HG03108 (cell line): ENCODE results near the gene FOXP1.

Source experiments
- ATAC-seq: cut with Tn5 transposase; IDR thresholded peaks from one replicate; pipeline ENCODE4 v1.9.1; 2021; ENCODE audit warnings: moderate library complexity; ENCODE audit not compliant: unreplicated experiment

Gene FOXP1

DNA sequence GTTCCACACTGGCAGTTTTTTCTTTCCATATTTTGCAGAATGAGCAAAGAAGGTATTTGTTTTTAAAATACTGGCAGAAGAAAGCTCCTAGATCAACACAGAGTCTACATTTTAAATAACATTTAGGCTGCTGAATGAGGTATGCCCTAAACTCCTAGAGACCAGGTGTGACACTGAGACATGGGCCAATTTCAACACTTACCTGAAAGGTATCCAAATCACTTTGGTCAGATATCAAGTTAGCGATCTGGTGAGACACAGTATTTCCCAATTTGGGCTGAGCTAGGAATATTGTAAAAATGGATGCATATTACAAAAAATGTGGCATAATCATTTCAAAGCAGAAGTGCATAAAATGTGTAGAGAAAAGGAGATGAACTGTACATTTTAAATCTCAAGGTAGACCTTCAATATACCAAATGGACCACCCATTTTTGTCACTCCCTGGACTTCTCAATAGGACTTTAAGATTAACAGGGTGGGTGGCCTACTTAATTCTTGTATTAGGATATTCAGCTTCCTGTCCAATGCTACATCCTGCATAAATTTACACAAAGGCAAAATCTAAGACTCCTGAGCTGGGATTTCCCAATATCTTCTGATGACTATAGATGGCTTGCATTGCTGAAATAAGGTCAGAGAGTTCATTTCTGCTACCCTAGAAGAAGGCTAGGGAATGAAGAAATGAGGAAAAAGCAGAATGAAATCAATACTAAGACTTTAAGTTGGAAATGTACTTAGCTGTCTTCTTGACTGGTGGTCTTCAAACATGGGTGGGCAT, 487.8 kb downstream of the FOXP1 start:
- ATAC-seq: no peak

DNA sequence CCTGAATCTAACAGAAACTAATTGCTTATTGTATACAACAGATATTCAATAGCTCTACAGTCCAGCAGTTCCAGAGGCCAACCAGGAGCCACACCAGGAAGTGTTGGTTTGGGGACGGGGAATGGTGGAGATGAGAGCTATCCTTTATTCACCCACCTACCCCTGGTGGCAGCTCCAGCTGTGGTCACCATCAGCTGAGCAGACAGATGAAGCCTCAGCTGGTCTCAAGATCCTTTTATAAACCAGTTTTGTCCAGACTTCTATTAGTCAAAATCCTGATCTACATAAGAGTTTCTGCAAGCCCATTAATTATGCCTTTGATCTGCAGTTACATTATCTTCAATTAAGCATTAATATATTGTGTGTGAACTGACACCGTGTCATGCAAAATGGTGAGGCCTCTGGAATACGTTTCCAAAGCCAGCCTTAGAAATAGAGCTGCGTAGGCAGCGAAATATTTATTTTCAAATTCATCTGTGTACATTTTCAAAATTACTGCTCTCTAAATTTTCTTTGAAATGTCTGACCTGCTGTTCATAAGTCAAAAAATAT, 488.8 kb downstream of the FOXP1 start:
- ATAC-seq: no peak

DNA sequence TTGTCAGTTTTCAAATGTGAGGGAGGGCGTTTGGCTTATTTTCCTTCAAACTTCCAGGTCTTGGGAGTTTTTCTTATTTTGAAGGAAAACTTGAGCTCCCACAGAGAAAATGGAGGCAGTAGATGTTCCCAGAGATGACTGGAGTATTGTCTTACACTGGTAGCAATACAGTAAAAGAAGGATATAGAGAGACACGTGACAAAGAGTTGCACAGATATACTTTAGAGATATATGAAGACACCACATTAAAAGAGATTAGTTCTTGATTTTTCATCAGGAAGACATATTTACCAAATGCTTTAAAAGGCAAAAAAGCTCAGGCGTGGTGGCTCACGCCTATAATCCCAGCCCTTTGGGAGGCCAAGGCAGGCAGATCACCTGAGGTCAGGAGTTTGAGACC, 490.9 kb downstream of the FOXP1 start:
- ATAC-seq: no peak

DNA sequence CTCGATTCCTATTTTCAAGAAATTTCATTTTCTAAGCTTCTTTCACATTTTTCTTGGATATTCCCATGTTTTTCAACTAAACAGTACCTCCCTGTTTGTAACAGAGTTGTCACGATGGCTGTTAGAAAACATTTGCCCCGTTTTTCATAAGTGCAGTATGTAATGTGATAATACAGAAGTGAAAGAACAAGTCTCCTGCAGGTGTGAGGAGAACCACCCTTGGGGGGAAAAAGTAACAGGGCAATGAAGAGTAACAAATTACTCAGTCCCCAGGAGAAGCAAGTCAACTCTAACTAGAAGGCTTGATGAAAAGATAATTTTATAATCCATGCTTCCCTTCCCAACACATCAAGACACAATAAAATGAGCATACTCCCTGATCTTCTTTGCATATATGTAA, 493.3 kb downstream of the FOXP1 start:
- no peak for ATAC-seq

DNA sequence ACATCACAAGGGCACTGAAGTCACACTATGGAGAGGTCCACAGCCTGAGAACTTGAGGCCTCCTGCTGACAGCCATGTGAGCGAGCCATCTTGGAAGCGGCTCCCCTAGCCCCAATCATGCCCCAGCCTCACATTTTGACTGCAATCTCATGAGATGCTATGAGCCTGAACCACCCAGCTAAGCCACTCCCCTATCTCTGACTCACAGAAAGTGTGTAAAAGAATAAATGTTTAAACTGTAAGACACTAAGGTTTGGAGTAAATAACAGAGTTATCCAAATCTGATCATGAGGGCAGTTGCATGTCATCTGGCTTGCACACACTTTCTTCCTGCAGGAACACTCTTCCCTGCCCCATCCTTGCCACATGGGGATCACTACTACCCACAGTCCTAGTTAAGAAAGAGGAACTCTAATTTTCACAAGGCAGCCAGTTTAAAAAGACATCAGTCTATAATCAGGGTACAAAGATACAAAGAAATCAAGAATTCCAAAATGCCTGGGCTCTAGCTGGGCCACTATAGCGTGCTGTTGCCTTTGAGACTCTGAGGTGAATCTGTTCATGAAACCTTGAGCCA, 494.2 kb downstream of the FOXP1 start:
- ATAC-seq: no peak

DNA sequence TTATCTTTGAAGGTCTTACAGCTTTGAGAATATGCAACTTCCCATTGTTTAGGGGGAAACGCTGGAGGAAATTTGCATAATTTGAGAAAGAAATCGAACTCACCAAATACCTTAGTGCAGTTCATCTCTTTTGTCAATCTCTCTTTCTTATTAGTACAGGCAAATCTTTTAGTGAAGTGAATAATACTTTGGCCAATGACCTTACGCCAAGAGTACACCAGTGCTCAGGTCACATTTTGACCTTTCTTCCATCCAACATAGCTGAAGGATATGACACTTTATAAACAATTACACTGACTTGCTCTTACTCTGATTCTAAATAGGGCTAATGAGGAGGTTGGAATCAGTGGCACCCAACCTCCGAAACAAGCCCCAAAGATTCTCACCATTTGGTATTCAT, 494.8 kb downstream of the FOXP1 start:
- no peak for ATAC-seq

DNA sequence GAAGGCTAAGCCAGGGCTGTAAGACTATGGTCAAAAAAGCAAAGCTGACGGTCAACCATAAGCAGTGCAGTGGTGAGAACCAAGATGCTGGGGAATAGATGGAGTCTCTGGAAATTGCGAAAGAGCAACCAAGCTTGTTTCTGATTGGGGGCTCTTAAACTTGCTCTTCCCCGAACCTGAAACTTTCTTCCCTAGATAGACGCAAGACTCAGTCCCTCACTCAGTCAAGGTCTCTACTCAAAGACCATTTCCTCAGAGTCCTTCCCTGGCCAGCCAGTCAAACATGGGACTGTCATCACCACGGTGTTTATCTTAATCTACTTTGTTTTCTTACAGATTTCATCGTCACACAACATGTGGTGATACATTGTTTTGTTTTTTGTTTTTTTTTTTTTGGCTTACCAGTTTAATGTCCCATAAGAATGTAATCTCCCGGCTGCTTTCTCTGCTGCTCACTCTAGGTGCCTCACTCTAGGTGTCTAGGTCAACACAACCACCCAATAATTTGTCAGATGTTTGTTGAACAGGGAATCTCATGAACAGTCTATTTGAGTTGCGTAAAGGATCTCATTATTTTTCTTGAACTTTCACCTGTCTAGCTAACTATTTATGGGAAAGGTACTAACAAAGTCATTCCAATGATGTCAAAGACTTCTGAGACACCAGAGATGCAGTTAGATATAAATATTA, 495.4 kb downstream of the FOXP1 start:
- no peak for ATAC-seq

DNA sequence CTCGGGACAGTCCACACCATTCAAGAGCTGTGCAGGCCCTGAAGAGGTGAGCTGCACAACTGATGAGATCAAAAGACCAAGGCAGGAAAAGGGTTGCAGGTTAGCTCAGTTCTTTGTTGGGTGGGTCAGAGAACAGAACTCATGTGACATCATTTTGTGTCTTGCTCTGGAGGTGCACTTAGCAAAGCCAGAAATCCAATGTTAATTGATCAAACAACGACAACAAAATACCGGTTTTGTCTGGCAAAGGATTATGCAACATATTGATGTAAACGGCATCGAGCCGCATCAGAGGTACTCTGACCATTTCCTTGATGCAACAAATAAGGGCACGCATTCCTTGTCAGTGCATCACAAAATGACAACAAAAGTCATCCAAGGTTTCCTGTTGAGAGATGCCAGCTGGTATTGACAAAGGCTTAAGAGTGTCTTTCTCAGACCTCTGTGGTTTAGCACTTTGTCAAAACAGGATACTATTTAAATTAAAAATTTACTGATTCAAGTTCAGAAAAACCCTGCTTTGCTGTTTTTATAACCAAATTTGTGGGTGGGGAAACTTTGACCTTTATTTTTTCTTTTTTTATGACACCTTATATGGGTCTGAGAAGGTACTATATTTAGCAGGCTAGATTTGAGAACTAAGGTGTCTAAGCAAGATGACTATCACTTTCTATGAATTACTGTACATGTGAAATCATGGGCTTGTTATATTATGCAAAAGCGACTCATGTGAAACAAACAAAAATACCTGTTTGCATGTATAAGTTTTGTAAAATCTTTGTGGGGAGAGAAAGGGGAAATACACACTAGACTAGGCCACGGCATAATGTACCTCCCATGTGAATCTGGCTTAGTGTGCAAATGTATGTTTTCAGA, 496.1 kb downstream of the FOXP1 start:
- ATAC-seq: peak; percentile 88

DNA sequence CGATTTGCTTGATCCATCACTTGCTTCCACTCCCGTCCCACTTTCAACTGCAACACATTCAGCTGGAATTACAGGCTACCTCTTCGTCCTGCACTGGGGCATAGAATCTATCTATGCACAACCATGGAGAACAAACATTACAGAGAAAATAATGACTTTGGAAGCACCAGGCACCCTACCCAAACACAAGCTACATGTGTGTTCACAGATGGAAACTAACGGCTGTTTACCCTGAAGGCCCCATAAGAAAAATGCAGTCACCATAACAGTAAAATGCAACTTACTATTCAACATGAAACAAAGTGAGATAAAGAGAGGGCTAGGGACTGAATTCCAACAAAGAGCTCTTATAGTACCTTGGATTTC, 496.8 kb downstream of the FOXP1 start:
- no peak for ATAC-seq

DNA sequence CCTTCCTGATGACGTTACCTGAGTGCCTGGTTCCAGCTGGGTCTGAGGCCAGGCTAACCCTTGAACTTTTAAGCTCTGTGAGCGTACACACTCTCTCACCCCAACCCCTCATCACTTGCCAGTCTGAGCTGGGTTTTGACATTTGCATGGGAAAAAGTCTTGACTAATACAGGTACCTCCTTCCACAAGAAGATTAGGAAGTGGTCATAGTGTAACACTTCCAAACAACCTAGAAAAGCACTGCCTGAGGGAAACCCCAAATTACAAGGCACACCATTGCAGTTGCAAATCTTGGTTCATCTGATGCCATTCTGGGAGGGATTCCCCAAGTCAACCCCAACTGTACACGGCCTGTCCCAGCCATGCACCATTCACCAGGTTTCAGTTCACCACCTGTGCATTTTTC, 499.8 kb downstream of the FOXP1 start:
- no peak for ATAC-seq

DNA sequence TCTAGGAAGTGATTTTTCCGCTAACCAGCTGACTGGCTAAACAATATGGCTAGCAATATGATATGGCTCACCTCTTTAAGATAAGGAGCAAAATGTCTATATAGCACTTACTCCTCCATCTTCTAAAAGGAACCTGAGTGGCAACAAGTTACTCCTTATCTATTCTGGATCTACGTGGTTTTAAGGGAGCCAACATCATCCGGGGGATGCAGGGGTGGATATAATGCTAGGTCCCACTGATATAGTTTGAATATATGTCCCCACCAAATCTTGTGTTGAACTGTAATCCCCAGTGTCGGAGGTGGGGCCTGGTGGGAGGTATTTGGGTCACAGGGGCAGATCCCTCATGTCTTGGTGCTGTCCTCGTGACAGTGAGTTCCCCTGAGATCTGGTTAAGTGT, 500.7 kb downstream of the FOXP1 start:
- ATAC-seq: no peak

DNA sequence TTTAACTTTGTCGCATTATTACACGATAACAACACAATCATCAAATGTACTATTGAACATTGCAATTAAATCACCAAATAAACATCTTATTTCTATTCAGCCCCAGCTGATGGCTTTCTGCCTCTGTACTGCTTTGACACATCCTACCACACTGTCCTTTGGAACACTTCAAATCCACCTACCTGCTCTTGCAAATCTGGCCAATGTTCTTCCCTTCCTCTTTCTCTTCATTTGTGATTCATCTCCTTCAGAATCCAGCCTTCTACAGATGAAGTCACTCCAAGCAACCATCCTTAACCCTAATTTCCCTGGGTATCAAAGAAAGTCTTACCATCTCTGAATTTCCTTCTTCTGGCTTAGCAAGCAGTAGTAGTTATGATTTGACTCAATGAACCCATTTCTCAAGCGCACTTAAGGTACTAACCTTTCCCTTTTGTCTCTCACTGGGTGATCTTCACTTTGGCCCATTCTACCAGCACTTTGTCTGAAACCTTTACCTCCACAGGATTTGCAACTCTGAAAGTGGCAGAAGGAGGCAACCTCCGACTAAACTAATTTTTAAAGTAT, 502.9 kb downstream of the FOXP1 start:
- ATAC-seq: no peak

DNA sequence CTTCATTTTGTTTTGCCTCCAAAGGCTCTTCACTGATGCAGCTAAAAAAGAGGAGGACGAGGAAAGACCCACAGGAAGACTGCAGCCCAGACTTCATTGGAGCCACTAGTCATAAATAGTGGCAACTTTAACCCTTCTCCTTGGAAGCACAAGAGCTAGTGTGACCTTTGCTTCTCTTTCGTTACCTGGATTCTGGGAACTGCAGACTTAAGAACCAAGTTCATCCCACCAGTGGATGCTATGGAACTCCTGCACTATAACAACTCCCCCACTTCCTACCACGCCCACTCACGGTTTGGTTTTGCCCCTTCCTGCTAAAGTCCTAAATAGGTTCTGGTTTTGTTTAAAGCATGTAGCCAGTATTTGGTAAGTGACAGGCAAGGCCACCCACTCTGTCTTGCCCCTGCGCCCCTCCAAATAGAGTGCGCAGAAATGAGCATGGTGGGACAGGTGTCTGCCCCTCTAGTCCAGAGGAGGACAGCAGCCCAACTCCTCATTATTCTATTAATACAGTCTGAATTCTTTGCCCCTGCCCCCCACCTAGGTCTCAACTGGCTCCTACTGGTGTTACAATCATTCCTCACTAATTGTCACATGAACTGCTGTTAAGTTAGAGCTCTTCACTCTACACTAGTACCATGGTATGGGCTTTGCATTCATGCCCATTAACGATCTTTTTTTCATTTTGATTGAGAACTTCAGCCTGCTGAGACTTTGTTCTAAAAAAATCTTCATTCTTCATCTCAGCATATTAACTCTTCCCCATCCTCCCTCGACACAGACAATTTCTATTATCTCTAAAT, 504.6 kb downstream of the FOXP1 start:
- ATAC-seq: no peak

DNA sequence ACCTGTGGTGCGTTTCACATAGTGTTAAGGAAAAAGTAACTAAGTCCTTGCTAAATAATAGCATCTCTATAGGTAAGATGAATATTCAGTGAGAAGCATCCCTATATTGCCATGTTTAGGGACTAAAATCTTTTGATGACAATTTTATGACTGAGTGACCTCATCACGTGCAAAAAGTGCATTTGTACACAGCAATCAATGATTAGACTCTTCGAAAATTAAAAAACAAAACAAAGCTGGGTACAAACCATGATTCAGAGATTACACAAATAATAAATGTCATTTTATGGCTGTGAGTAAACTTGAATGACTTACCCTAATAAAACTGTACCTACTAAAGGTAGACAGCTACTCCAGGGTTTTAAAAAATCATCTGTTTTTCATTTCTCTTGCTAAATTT, 505.3 kb downstream of the FOXP1 start:
- ATAC-seq: no peak

DNA sequence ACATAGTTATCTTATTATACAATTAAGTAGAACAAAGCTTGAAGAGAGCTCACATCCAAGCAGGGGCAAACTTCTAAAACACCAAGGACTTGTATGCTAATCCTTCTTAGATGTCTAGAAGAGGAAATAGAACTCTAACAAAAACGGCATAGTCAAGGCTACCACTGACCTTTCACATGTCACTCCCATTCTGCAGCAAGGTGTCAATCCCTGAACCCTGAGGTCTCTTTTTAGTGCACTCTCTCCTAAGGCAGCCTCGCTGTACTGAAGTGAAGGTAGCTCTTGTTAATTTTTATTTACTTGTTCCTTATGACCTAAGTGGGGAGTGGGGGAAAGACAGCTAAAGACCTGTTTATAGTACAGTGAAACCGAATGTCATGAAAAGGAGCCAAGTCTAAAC, 506.5 kb downstream of the FOXP1 start:
- ATAC-seq: no peak

DNA sequence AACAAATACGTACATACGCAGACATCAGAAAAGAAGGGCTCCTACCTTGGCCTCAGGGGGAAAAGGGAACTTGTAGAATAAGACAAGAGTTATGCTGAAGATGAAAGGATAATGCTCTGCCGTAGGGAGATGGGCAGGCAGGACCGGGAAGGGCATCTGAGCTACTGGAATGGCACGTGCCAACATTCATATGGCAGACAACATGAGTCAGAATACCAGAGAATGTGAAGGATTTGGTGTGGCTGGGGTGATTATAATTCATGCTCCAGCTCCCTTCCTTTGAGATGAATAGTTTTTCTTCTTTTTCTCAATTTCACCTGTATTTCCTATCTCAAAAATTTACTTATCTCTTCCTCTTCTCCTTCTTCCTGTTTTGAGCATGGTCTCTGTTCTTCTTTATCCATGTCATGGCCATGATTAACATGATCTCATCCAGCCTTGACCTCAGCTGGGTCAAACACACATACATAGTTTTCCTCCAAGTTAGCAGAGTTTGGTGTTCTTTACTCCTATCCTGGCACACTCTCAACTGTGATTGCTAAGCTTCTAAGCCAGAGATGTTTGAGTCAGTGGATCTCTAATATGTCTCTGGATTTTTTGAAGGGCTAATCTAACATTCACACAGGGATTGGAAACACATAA, 507.0 kb downstream of the FOXP1 start:
- no peak for ATAC-seq

DNA sequence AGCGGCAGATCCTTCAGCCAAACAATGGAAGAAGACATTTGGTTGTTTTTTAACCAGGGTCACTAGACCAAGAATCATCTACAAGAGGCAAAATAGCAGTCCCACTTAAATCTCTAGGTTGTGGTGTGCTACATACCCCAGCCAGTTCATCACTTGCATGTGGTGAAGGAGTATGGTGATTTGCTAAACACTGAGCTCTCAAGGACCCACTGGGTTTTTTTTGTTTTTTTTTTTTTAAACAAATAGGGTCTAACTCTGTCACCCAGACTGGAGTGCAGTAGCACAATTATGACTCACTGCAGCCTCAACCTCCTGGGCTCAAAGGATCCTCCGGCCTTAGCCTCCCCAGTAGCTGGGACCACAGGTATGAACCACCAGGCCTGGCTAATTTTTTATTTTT, 508.0 kb downstream of the FOXP1 start:
- ATAC-seq: no peak

DNA sequence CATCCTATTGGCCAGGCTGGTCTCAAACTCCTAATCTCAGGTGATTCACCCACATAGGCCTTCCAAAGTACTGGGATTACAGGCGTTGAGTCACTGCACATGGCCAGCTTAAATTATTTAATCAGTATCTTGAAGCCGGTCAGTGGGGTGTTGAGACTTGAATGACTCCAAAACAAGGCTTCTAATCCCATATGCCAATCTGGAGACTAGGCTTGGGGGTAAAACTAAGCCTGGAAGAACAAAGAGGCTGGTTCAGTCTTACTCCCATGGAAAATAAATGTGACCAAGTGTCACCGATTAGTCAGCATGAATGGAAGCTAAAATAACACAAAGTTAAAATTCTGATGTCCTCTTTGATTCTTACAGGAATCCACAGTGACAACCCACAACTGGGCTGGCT, 509.1 kb downstream of the FOXP1 start:
- ATAC-seq: no peak

DNA sequence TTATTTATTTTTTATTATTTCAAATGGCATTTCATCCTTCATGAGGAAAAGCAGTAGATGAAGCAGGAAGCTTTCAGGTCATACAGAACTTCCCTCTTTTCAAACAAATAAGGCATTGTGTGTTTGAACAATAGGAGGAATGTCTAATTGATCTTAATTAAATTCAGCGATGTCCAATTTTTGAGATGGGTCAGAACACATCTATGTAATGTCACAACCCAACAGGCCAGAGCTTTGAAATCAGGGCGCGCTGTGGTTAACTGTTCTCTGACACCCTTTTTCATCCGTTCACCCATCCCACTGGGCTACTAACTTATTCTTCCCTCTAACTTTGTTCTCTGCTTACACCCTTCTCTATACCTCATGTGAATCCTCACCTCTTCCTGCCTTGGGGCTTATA, 510.5 kb downstream of the FOXP1 start:
- no peak for ATAC-seq

DNA sequence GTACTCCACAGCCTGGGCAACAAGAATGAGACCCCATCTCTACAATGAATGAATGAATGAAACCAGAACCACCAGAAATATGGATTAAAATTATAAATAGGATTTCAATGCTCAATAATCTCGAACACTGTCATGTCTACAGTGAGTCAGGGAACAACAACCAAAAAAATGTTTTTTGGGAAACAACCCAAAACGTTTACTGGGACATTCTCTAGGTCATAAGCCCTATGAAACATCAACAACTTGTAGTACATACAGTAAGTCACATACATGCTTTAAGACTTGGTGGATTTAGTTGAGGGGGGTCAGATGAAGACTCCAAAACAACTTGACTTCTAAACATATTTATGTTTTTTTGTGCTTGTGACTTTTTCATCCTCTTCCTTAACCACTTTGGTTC, 511.2 kb downstream of the FOXP1 start:
- no peak for ATAC-seq
